Cardiac fibroblast (primary cell): ENCODE measurements around the gene PDZD2.

Source experiments
- DNase-seq, 2 donors: peaks; one replicate each; pipeline versions ENCODE4 v3.0.0 to v3.0.0-alpha.2; 2010; ENCODE audit warnings: low read depth in 2 of 2
- H3K4me3 ChIP-seq, 2 donors: replicated peaks in 1 of 2; 1 replicate in 1 of 2; 2 replicates in 1 of 2; pipeline ENCODE4 v1.5.1; 2011; ENCODE audit warnings: low read depth in 2 of 2, low read length in 2 of 2, mild to moderate bottlenecking in 2 of 2, moderate library complexity in 1 of 2
- TF ChIP-seq, protein P1 (sequence below): IDR thresholded peaks from one replicate; pipeline ENCODE4 v1.5.1; 2011; ENCODE audit warnings: low read depth, mild to moderate bottlenecking, low read length, inconsistent platforms

Gene PDZD2

DNA sequence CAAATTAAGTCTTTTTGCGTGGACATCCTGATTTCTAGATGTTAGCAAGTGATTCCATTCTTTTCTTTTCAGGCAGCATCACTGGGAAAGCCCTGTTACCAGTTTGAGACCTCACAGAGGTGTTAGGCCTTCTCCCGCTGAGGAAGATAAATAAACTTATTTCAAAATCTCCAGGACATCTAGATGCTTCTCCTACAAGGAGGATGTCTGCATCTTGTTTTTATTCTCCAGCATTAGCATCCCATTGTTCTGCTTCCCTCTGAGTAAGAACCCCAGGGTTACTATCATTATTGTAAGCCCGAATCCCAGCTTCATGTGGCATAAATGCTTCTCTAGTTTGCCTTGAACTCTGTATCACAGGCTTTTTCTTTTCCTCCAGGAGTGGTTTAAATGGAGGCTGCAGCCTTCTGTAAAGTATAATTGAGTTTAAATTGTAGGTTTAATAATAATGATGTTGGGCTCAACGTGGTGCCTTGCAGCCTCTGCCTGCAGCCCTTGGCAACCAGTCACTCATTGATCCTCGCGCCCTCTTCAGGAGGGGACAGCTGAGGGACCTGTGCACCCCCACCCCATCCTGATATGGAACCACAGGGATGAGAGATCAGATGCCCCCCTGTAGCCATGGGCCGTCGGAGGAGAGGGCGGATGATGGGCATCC, 114.9 kb downstream of the PDZD2 start:
- DNase-seq: no peak
- no peak overlapping the region for H3K4me3 ChIP-seq
- TF ChIP-seq, protein P1, sequence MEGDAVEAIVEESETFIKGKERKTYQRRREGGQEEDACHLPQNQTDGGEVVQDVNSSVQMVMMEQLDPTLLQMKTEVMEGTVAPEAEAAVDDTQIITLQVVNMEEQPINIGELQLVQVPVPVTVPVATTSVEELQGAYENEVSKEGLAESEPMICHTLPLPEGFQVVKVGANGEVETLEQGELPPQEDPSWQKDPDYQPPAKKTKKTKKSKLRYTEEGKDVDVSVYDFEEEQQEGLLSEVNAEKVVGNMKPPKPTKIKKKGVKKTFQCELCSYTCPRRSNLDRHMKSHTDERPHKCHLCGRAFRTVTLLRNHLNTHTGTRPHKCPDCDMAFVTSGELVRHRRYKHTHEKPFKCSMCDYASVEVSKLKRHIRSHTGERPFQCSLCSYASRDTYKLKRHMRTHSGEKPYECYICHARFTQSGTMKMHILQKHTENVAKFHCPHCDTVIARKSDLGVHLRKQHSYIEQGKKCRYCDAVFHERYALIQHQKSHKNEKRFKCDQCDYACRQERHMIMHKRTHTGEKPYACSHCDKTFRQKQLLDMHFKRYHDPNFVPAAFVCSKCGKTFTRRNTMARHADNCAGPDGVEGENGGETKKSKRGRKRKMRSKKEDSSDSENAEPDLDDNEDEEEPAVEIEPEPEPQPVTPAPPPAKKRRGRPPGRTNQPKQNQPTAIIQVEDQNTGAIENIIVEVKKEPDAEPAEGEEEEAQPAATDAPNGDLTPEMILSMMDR: no peak

DNA sequence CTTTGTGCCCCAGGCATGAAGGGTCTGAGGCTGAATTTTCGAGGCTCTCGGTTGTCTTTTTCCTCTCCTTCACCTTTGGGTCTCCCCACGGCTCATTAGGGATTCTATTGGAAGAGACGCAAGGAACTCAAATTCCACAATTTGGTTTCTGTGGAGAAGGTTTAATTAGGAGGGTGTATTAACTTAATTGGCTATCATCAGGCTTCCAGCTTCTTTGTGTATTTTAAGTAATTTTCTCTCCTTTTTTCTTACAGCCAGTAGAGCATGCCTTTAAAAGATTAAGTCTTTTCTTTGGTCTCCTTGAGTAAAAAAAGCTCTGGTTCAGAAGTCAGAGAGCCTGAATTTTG, 115.4 kb downstream of the PDZD2 start:
- TF ChIP-seq, protein P1: no peak
- DNase-seq: no peak
- no peak overlapping the region for H3K4me3 ChIP-seq

DNA sequence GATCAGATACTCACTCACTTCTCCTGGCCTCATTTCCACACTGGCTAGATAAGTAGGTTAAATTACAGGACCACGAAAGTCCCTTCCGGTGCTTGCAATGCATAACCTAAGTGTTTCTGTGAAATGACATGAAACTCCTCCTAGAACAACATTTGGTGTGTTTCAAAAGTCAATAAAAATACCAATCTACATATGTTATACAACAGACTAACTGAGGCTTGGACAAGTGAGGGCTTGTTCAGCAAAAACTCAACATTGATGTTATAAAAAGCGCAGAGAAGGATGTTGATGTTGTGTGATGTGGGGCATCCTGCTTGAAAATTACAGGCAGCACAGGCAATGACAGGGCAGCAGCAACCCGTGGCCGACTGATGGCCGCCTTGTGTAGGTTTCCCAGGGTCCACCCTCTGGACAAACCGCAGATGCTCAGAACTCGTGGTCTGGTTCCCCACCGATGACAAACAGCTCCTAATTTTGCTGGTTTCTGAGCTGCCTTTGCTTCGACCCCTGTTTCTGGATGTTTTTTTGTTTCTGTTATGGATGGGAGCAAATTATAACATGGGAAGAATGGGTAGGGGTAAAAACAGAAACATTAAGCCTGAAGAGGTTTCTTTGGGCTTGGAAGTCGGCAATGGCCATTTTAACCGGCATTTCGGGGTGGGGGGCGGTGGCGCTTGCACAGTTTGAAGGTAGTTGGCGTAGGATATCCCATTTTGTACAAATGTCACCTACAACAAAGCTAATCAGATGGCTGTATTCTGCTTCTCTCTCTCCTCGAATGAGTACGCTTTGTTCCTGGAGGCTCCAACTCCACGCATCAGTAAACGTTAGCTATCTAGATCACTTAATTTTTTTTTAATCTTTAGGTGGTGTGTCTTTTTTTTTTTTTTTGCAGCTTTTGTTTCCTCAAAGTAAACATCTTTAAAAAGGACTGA, 116.1 kb downstream of the PDZD2 start:
- no peak overlapping the region for H3K4me3 ChIP-seq
- TF ChIP-seq, protein P1: no peak
- DNase-seq: no peak

DNA sequence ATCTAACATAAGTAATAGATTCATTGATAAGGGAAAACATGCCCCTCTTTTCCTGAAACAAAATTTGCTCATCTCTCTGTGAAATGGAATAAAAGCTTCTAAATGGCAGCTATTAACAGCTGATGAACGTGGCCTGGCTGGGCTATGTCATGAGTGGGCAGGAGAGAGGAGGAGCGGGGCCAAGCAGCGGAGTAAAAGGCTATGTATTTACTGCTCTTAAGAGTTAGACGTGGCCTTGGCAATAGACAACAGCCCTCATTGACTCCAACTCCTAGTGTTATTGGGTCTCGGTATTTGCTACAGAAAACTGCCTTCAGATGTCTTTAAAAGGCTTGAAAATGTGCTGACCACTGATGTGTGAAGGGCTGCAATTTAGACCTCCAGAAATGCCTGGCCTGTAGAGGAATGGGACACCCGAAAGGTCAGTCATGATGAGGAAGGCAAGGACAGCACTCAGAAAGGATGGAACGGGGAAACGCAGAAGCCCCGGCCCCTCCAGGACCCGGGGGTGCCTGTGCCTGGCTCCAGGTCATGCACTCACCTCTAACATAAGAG, 116.8 kb downstream of the PDZD2 start:
- TF ChIP-seq, protein P1: no peak
- DNase-seq: no peak
- H3K4me3 ChIP-seq: no peak overlapping the region

DNA sequence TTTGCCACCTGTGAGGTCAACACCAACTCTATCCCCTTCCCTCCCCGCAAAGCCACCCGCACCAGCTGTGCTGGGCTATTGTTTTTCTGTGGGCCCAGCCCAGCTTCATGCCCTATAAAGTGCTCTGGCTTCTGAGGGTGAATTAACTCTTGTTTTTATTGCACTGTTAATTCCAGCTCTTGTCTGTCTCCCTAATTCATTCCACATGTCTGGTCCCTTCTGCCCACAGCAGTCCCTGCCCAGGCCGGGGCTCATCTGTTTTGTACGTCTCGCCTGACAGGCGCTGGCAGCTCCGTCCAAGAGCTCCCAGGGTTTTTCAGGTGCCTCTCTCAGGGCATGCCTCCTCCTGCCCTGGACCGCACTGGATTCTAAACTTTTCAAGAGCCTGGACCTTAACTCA, 118.9 kb downstream of the PDZD2 start:
- no peak overlapping the region for H3K4me3 ChIP-seq
- DNase-seq: no peak
- TF ChIP-seq, protein P1: no peak

DNA sequence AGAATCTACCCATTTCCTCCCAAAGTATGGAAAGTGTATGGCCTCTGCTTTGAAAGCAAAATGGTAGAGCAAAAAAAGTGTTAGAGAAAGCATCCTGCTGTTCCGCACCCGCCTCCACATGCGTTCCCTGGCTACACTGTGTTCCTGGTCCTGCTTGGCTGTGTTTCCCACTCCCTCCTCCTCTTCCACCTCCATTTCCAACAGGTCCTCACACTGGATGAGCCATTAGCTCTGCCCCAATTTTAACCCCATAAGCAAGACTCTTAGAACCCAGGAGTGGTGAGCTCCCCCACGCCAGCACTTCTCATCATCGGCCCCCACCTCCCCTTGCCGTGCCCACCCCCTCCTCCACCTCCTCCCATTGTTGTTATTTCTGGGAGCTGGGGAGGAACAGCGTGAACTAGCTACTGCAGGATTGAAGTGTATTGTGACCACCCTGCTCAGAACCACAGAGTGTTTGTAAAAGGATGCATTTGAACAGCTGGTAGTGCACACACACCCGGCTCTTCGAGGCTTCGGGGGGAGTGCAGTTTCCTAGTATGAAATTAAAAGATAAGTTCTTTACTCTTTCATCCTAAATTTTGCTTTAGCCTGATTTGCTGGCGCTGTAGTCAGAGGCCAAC, 120.0 kb downstream of the PDZD2 start:
- DNase-seq: no peak

More for the DNA sequence above, 120.0 kb downstream of the PDZD2 start:
- TF ChIP-seq, protein P1: no peak
- H3K4me3 ChIP-seq: no peak overlapping the region
